NOMO-1 treated with dmso at 0.1 percent for 144 hours (cell line): ENCODE data around the gene FMNL1.

Experiments used
- DNase-seq: peaks from one replicate; lab custom pipeline; 2025; ENCODE audit not compliant: unreplicated experiment; lab: John Stamatoyannopoulos, UW

Gene FMNL1

DNA sequence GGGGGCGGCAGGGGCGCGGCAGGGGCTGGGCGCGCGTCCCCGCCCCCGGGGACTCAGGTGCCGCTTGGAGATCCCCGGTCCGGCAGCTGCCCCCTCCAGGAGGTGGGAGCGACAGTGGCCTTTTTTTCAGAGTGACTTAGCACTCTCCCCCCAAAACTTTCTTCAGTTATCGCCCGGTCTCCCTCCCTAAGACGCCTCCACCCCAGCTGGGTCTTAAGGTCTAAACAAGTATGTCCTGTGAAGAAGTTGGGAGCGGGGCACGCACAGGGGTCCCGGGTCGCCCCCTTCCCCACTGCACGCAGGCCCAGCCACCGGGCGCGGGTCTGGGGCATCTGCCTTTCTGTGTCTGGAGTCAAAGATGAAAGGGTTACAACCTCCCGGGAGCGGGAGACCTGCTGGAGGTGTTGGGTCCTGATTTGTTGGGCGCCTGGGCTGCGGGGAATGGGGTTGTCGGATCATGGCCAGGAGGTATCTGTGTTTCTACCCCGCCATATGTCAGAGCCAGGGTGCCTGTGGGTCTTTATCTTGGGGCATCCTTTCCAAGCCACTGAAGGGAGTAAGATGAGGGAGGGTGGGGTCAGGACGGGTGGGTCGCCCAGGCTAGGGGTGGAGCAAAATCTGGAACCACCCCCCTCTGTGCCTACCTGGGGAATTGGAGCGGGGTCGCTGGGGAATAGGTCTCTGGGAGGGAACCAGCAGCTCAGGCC is 757 bp downstream of the FMNL1 start:
- DNase-seq = no peak

- DNase-seq = no peak
These were observed 1.4 kb downstream of the FMNL1 start for GRCh38 chr17:45222996-45223538.

DNA sequence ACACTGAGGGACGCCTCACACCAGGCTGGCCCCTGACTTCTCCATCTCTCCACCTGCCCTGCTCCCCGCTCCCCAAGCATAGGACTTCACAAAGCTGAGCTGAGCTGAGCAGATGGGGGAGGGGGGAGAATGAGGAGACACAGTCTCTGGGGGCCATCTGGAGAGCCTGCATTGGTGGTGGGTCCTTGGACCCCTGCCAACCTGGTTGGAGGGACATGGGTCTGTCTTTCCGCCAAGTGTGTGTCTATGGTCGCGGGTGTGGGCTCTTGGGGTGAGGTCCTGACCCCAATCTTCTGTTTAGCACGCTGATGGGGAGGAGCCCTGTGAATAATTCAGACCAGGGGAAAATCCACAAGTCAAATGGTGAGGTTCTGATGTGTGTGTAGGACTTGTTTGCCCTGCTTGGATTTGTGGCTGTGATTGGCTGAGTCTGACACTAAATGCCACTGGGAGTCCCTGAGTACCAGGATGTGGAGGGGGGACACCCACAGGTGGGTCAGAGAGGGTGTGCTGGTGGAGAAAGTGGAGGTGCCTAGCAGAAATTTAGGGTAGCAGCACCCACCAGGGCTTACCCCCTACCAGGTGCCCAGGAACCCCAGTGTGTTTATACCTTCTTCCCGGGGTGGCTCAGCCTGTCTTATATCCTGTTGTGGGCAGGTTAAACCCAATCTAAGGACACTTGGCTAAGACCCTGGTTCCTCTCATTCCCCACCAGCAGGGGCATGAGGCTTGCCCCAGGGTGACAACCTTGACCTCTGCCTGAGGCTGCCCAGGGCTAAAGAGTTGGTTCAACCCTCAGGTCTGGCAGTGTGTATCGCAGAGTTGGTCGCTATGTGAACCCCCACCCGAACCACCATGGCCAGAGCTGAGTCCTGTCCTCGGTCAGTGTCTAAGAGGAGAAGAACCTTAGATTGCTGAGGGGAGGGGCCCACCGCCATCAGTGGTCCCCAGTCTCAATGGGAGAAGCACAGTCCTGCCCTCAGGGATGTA is 2.1 kb downstream of the FMNL1 start:
- DNase-seq = no peak

DNA sequence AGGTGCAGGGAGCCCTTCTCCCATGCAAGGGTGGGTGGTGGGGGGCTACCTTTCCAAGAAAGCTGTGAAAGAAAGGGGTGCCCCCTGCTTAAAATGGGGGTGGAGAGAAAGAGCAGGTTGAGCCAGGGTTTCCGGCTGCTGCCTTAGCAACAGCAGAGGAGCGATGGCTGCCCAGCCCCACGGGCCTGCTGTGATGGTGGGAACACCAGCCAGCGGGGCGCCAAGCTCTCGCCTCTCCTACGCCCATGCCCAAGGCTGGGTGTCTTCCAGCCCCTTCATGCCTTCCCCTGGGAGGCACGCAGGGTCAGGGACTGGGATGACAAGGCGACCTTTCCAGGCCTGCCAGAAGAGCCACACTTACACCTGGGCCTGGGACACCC is 3.0 kb downstream of the FMNL1 start:
- no peak for DNase-seq

GRCh38 chr17:45225051-45225700 is 3.5 kb downstream of the FMNL1 start:
- DNase-seq = no peak

- peak; percentile 92 for DNase-seq
These were observed 4.4 kb downstream of the FMNL1 start for GRCh38 chr17:45225964-45226530.

DNA sequence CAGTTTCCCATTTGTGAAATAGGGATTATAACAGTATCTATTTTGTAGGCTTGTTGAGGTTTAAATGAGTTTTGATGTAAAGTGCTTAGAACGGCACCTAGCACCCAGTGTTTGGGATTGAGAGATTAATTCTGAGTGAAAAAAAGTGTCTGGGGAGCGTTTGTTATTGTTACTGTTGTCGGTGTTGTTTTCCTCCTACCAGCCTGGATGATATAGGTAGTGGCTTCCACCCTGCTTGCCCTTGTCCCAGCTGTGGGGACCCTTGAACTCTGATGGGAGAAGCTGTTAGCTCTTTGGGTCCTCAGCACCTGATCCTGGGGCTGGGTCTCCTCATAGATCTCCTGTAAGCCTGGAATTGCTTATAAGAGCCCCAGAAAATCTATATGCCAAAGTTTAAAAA is 4.9 kb downstream of the FMNL1 start:
- DNase-seq = no peak

GRCh38 chr17:45227101-45227925 is 5.6 kb downstream of the FMNL1 start:
- DNase-seq = peak; percentile 38

GRCh38 chr17:45227926-45228762 is 6.5 kb downstream of the FMNL1 start:
- DNase-seq = no peak

DNA sequence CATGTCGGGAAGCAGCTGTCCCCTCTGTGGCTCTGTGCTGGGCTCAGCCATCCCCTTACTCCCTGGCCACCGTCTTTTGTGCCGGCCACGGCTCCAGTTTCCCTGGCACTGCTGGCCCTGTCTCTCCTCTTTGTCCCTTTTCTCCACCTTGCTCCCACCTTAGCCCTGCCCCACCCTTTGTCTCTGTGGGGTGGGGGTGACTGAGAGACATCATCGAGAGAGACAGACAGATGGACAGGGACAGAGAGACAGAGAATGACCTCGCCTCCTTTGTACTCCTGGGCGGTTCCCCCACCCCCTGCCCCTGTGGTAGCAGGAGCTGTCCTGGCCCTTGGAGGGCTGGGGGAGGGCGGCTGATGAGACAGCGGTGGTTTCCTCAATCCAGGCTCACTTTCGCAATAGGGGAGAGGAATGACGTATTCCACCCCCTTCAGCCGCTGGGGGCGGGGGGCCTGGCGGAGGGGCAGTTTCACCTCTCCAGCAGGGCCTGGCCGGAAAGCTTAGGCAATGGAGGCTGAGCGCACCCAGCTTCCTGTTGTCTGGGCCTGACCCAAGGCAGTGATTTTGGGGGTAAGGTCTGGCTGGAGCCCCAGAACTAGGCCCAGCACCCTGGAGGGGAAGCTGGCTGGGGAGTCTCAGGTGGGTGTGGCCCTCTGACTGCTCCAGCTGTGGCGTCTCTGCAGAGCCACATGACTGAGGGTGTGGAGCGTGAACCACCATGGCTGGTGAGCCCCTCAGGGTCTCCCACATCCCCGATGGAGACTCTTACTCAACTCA is 7.3 kb downstream of the FMNL1 start:
- peak; percentile 85 for DNase-seq

- no peak for DNase-seq
These were observed 8.2 kb downstream of the FMNL1 start for GRCh38 chr17:45229681-45230409.

GRCh38 chr17:45230410-45230786 is 8.7 kb downstream of the FMNL1 start:
- DNase-seq = no peak

- DNase-seq = no peak
These were observed 9.2 kb downstream of the FMNL1 start for GRCh38 chr17:45230787-45231480.

- DNase-seq = no peak
These were observed 9.9 kb downstream of the FMNL1 start for GRCh38 chr17:45231481-45232116.

DNA sequence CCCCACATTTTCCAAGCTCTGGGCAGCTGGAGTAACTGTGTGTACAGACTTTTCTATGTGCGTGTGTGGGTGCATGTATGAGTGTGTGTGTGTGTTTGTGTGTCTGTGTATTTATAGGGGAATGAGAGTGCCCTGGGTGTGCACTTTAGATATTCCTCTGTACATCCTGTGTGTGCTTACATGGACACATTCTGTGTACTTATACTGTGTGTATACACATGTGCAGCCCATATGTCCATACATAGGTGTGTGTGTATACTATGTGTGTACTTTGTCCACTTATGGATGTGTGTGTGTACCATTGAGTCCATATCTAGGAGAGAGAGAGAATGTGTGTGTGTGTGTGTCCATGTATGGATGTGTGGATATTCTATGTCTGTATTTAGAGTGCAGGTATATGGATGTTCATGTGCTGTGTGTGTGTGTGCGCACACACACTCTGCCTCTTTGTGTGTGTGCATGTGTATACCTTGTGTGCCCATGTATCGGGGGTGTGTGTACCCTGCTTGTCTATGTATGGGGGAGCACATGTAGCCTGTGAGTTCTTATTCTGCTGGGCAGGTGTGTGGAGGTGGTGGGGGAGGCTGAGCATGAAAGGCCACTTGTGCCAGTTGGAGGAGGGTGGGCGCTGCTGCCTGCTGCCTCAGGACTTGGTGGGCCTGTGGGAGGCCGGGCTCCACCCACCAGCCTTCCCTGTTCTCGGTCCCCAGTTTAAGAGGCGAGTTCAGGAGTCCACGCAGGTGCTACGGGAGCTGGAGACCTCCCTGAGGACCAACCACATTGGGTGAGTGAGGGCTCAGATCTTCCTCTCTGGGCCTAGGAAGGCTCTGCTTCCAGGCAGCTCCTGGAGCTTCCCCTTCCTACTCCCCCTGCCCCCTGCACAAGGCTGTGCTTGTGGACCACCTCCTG is 11.1 kb downstream of the FMNL1 start:
- DNase-seq = no peak

DNA sequence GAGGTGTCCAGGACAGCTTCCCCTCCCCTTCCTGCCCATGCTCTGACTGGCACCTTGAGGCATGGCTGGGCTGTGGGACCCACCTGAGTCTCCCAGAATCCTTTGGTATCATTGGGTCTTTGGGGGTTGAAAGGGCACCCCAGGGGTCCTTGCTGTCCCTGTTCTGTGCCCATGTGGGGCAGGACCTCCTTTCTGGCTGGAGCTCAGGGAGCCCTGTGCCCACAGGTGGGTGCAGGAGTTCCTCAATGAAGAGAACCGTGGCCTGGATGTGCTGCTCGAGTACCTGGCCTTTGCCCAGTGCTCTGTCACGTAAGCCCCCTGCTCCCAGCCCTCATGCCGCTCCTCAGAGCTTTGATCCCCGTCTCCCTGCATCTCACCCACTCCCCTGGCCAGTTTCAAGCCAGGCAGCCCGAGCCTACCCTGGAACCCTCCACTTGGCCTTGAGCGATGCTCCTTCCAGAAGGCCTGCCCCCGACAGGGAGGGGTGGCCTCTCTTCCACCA is 11.8 kb downstream of the FMNL1 start:
- no peak for DNase-seq
